GM12878 (cell line): Measurements from ENCODE around the gene TAF13. TPM values are rescaled to one million over a fixed set of nuclear protein-coding genes. Genes with fewer than 3 reads are reported as not detected.

Experiments
- ATAC-seq: fragments of 200-7000 bp; cut with Tn5 transposase; 3 replicates; pipeline ENCODE4 v1.9.1; 2020; ENCODE audit warnings: mild to moderate bottlenecking, moderate library complexity
- BruUV-seq: library from RNA; stranded (reverse); fragments of 400-500 nt; replicated peaks from 2 replicates; lab custom pipeline; 2021; lab: Mats Ljungman, UMichigan
- CTCF ChIA-PET: fragments of 300-600 bp; sonication (Branson Sonifier 250); formaldehyde crosslinking; extraction: SDS; loops from one replicate; lab custom pipeline; 2021; ENCODE audit warnings: inconsistent platforms; lab: Yijun Ruan, JAX
- POLR2A ChIA-PET: fragments of 350-600 bp; formaldehyde crosslinking; extraction: SDS; loops from one replicate; lab custom pipeline; 2021; ENCODE audit warnings: inconsistent platforms; lab: Charles Lee
- RAD21 ChIA-PET: fragments of 300-600 bp; sonication (Branson Sonifier 250); formaldehyde crosslinking; loops from one replicate; lab custom pipeline; 2023; ENCODE audit warnings: antibody characterized with exemption; ENCODE audit not compliant: unreplicated experiment; lab: Charles Lee
- SMC1A ChIA-PET: fragments of 300-600 bp; sonication (Branson Sonifier 250); formaldehyde crosslinking; loops from one replicate; lab custom pipeline; 2023; ENCODE audit not compliant: unreplicated experiment, uncharacterized antibody; lab: Charles Lee
- DNase-seq: peaks from one replicate; pipeline ENCODE4 v3.0.0-alpha.2; 2011; ENCODE audit warnings: low read depth, low spot score
- FAIRE-seq: peaks from 3 replicates; lab custom pipeline; 2011; peaks lifted over from hg19 to GRCh38; lab: Jason Lieb, UNC
- H2AFZ ChIP-seq: 2 replicates; pipeline ENCODE4 v1.6.0; 2011; ENCODE audit warnings: low read depth, low read length, control low read depth; ENCODE audit not compliant: control insufficient read depth
- H3K27ac ChIP-seq: 2 replicates; pipeline ENCODE4 v1.5.1; 2011; ENCODE audit warnings: control low read depth; ENCODE audit not compliant: control insufficient read depth, insufficient read depth
- H3K27me3 ChIP-seq, 2 experiments: replicated peaks in 1 of 2; 2 replicates each; pipeline versions ENCODE4 v1.6.0 to v1.6.1; 2011; ENCODE audit warnings: low read length in 1 of 2; ENCODE audit not compliant: control insufficient read depth in 2 of 2, insufficient read depth in 2 of 2
- H3K36me3 ChIP-seq, 2 experiments: 2 replicates each; pipeline ENCODE4 v1.5.1; 2011; ENCODE audit warnings: low read length in 1 of 2; ENCODE audit not compliant: control insufficient read depth in 2 of 2, insufficient read depth in 2 of 2
- H3K4me1 ChIP-seq: 2 replicates; pipeline ENCODE4 v1.6.1; 2011; ENCODE audit warnings: mild to moderate bottlenecking, low read length, moderate library complexity, mixed read lengths; ENCODE audit not compliant: control insufficient read depth, insufficient read depth
- H3K4me2 ChIP-seq: 2 replicates; pipeline ENCODE4 v1.6.0; 2011; ENCODE audit warnings: control low read depth; ENCODE audit not compliant: control insufficient read depth, insufficient read depth
- H3K4me3 ChIP-seq: fragments of 200-600 bp; sonication (generic); 2 replicates; pipeline ENCODE4 v1.5.1; 2016
- H3K79me2 ChIP-seq: 2 replicates; pipeline ENCODE4 v1.6.0; 2011; ENCODE audit warnings: low read length; ENCODE audit not compliant: control insufficient read depth, insufficient read depth
- H3K9ac ChIP-seq: 2 replicates; pipeline ENCODE4 v1.8.0; 2011; ENCODE audit warnings: low read length, control low read depth, mixed read lengths; ENCODE audit not compliant: control insufficient read depth, insufficient read depth
- H3K9me3 ChIP-seq: replicated peaks from 3 replicates; pipeline ENCODE4 v1.5.1; 2011; ENCODE audit warnings: mild to moderate bottlenecking, low read length; ENCODE audit not compliant: control insufficient read depth, insufficient read depth
- H4K20me1 ChIP-seq: 2 replicates; pipeline ENCODE4 v1.6.0; 2011; ENCODE audit not compliant: control insufficient read depth, insufficient read depth
- BHLHE40 ChIP-seq, 2 experiments: fragments of 450-650 bp in 1 of 2; IDR thresholded peaks; 2 replicates each; pipeline ENCODE4 v1.6.1; 2011 to 2017; ENCODE audit warnings: low read depth in 2 of 2, borderline replicate concordance in 1 of 2, improper control_type of control experiment in 1 of 2, low read length in 1 of 2, mild to moderate bottlenecking in 1 of 2
- KDM1A ChIP-seq: fragments of 200-600 bp; sonication (generic); IDR thresholded peaks from 2 replicates; pipeline ENCODE4 v1.6.1; 2016; ENCODE audit warnings: borderline replicate concordance
- MLLT1 ChIP-seq: fragments of 450-650 bp; IDR thresholded peaks from 2 replicates; pipeline ENCODE4 v1.6.1; 2016; ENCODE audit warnings: mild to moderate bottlenecking
- MTA3 ChIP-seq: IDR thresholded peaks from 2 replicates; pipeline ENCODE4 v1.6.1; 2012; ENCODE audit warnings: low read length, inconsistent platforms, borderline replicate concordance
- NR2F1 ChIP-seq: fragments of 450-650 bp; conservative IDR thresholded peaks from 2 replicates; pipeline ENCODE4 v1.6.1; 2017; ENCODE audit warnings: mild to moderate bottlenecking
- SMC3 ChIP-seq: IDR thresholded peaks from 2 replicates; pipeline ENCODE4 v1.6.1; 2011; ENCODE audit warnings: low read length, improper control_type of control experiment, borderline replicate concordance
- SPI1 ChIP-seq: IDR thresholded peaks from 2 replicates; pipeline ENCODE4 v1.6.1; 2011; ENCODE audit warnings: low read depth, mild to moderate bottlenecking, low read length, moderate library complexity, borderline replicate concordance; ENCODE audit not compliant: insufficient read depth
- SREBF2 ChIP-seq: IDR thresholded peaks from 2 replicates; pipeline ENCODE4 v1.6.1; 2012; ENCODE audit warnings: mild to moderate bottlenecking, low read length
- TBL1XR1 ChIP-seq: IDR thresholded peaks from 2 replicates; pipeline ENCODE4 v1.6.1; 2012; ENCODE audit warnings: low read depth, low read length, improper control_type of control experiment
- ZBTB33 ChIP-seq: fragments of 450-650 bp; IDR thresholded peaks from 2 replicates; pipeline ENCODE4 v1.6.1; 2017; ENCODE audit warnings: mild to moderate bottlenecking
- ZNF384 ChIP-seq: IDR thresholded peaks from 2 replicates; pipeline ENCODE4 v1.6.1; 2012; ENCODE audit warnings: low read depth, mild to moderate bottlenecking, low read length, improper control_type of control experiment, borderline replicate concordance
- WGBS: methylation state at CpG from one replicate; pipeline ENCODE4 v1.1.6; 2016; ENCODE audit warnings: low lambda C conversion rate; ENCODE audit not compliant: insufficient replicate concordance, insufficient coverage; ENCODE audit errors: missing lambda C conversion rate; 5-methylcytosine and 5-hydroxymethylcytosine counted together
- in situ Hi-C: fragments of 300-500 bp; cut with MboI; formaldehyde crosslinking; loops from 9 replicates; pipeline ENCODE4 v1.14.3; 2018; ENCODE audit warnings: mixed read lengths
- intact Hi-C: fragments of 100-400 bp; cut with micrococcal nuclease; formaldehyde crosslinking; loops from one replicate; pipeline ENCODE4 v1.14.2; 2022; ENCODE audit not compliant: unreplicated experiment
- polyA plus RNA-seq, 11 experiments: library from polyadenylated mRNA; depleted of rRNA in 4 of 11; unstranded in 6 of 11; stranded (reverse) in 5 of 11; fragments of >200 nt; fragmentation: Nextera tagmentation in 4 of 11; fragmentation: Illumina TruSeq in 1 of 11; extraction: Ambion mirVana in 4 of 11; extraction: Trizol in 1 of 11; gene quantifications; 1 replicate in 1 of 11; 2 replicates in 10 of 11; pipeline versions ENCODE4 v1.2.1 to v1.2.3, GENCODE V29; 2011 to 2016; ENCODE audit warnings: inconsistent platforms in 2 of 11, missing spikeins in 2 of 11, low read depth in 1 of 11
- total RNA-seq, 4 experiments: library from RNA; depleted of rRNA in 3 of 4; stranded (reverse); fragments of >200 nt in 3 of 4; fragmentation: Illumina TruSeq in 1 of 4; extraction: Trizol in 1 of 4; gene quantifications; 2 replicates each; pipeline versions ENCODE4 v1.2.1 to v1.2.3, GENCODE V29; 2013 to 2021
- TF ChIP-seq, protein P1 (sequence below), 3 experiments: IDR thresholded peaks in 2 of 3; conservative IDR thresholded peaks in 1 of 3; 2 replicates each; pipeline ENCODE4 v1.5.1; 2011; ENCODE audit warnings: low read depth in 3 of 3, low read length in 3 of 3, mild to moderate bottlenecking in 3 of 3, control low read depth in 2 of 3, moderate library complexity in 2 of 3, inconsistent platforms in 1 of 3, mixed read lengths in 1 of 3; ENCODE audit not compliant: control insufficient read depth in 2 of 3, insufficient read depth in 1 of 3; ENCODE audit errors: extremely low read depth in 1 of 3
- TF ChIP-seq, protein P2 (sequence below): fragments of 150-350 bp; IDR thresholded peaks from 2 replicates; pipeline ENCODE4 v1.6.1; 2014; ENCODE audit warnings: mild to moderate bottlenecking, low read depth, low read length

The TAF13 gene
- total and polyA plus RNA-seq, 10 of the 15 experiments (the other 5 are each of a cell fraction or from before 2014, with no cell fraction given) = 8.1 to 30.6 (median 18.0) TPM

- Histone ChIP-seq H3K79me2 (peaks cover 30% of the 10 kb centered on the region), H3K4me3 (peak overlapping the region; percentile 95), H2AFZ (no peak overlapping the region), H3K36me3 (peaks cover 0 to 6% of the 10 kb centered on the region in 2 experiments; a peak in 3 of 4 replicates), H3K4me1 (peaks cover 9% of the 10 kb centered on the region), H3K9me3 (no peaks in the 10 kb centered on the region), H3K4me2 (peak overlapping the region; percentile 86), H3K9ac (no peak overlapping the region), H3K27me3 (no peaks in the 10 kb centered on the region), H4K20me1 (no peaks in the 10 kb centered on the region), H3K27ac (no peak overlapping the region)
- SMC1A ChIA-PET = interaction anchor here (1.0 to 4.4 kb wide), 3 partner anchors 11 to 23 kb away, joined by 4 to 25 read pairs (median 22); partner anchors contain the start of gene TAF13
- FAIRE-seq (no peak), DNase-seq (no peak), ATAC-seq (peak; percentile 34)
- in situ Hi-C loops = no loop called here
- CTCF ChIA-PET = interaction anchor here (0.9 to 6.5 kb wide), 7 partner anchors 10 to 366 kb away, joined by 3 to 35 read pairs (median 5); partner anchors contain the start of gene TAF13
- RAD21 ChIA-PET = interaction anchor here (1.4 to 2.7 kb wide), 3 partner anchors 7 to 13 kb away, joined by 3 to 19 read pairs (median 5); partner anchors contain the start of gene TAF13
- WGBS = 34% methylated on average over 31 of the region's 31 CpGs
- no TSS peak for BruUV-seq
- intact Hi-C loops = loop anchor here (1.0 kb wide), 1 partner anchor 23 kb away; a partner anchor contains a TSS
- POLR2A ChIA-PET = interaction anchor here (0.7 to 3.3 kb wide), 4 partner anchors 11 to 125 kb away, joined by 3 to 24 read pairs (median 16); partner anchors contain the start of genes SARS1 and TAF13
- TF ChIP-seq, protein P1, sequence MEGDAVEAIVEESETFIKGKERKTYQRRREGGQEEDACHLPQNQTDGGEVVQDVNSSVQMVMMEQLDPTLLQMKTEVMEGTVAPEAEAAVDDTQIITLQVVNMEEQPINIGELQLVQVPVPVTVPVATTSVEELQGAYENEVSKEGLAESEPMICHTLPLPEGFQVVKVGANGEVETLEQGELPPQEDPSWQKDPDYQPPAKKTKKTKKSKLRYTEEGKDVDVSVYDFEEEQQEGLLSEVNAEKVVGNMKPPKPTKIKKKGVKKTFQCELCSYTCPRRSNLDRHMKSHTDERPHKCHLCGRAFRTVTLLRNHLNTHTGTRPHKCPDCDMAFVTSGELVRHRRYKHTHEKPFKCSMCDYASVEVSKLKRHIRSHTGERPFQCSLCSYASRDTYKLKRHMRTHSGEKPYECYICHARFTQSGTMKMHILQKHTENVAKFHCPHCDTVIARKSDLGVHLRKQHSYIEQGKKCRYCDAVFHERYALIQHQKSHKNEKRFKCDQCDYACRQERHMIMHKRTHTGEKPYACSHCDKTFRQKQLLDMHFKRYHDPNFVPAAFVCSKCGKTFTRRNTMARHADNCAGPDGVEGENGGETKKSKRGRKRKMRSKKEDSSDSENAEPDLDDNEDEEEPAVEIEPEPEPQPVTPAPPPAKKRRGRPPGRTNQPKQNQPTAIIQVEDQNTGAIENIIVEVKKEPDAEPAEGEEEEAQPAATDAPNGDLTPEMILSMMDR (IDR thresholded peaks at IDR 0.05 in 2 of 3, conservative IDR thresholded peaks at IDR 0.05 in 1 of 3; ENCODE audit: control insufficient read depth in 2 of 3, extremely low read depth in 1 of 3, insufficient read depth in 1 of 3, low read depth in 3 of 3, low read length in 3 of 3) = peak; percentile 48 to 68 (median 55)
- TF ChIP-seq NR2F1 (no peak), SREBF2 (no peak), TBL1XR1 (no peak), ZBTB33 (peak; percentile 33; the same call in 1 of the 2 replicates), ZNF384 (no peak), BHLHE40 (IDR thresholded peaks at IDR 0.05; ENCODE audit: borderline replicate concordance in 1 of 2, low read depth in 2 of 2, low read length in 1 of 2) (no peak), SPI1 (no peak), KDM1A (no peak), SMC3 (peak; percentile 40; the same call in 1 of the 2 replicates), MLLT1 (peak; percentile 96), MTA3 (no peak)
- TF ChIP-seq, protein P2, sequence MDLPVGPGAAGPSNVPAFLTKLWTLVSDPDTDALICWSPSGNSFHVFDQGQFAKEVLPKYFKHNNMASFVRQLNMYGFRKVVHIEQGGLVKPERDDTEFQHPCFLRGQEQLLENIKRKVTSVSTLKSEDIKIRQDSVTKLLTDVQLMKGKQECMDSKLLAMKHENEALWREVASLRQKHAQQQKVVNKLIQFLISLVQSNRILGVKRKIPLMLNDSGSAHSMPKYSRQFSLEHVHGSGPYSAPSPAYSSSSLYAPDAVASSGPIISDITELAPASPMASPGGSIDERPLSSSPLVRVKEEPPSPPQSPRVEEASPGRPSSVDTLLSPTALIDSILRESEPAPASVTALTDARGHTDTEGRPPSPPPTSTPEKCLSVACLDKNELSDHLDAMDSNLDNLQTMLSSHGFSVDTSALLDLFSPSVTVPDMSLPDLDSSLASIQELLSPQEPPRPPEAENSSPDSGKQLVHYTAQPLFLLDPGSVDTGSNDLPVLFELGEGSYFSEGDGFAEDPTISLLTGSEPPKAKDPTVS = no peak
Observed at GRCh38 chr1:109089242-109090015, 13.6 kb upstream of the TAF13 start.
